Esophagus squamous epithelium (tissue), 4 donors: Measurements from ENCODE around the gene N4BP2L2.

Experiments used
- POLR2A ChIP-seq, 4 donors: fragments of 450-650 bp; IDR thresholded peaks; one replicate each; pipeline ENCODE4 v1.6.1; 2017; ENCODE audit warnings: antibody characterized with exemption in 4 of 4, mild to moderate bottlenecking in 4 of 4, moderate library complexity in 3 of 4
- TF ChIP-seq, protein P1 (sequence below), 6 experiments: fragments of 450-650 bp in 4 of 6; fragments of 200-600 bp in 2 of 6; sonication (generic) in 2 of 6; IDR thresholded peaks; one replicate each; pipeline ENCODE4 v1.5.1; 2016 to 2019; ENCODE audit warnings: antibody characterized with exemption in 6 of 6, mild to moderate bottlenecking in 4 of 6, moderate library complexity in 4 of 6

DNA sequence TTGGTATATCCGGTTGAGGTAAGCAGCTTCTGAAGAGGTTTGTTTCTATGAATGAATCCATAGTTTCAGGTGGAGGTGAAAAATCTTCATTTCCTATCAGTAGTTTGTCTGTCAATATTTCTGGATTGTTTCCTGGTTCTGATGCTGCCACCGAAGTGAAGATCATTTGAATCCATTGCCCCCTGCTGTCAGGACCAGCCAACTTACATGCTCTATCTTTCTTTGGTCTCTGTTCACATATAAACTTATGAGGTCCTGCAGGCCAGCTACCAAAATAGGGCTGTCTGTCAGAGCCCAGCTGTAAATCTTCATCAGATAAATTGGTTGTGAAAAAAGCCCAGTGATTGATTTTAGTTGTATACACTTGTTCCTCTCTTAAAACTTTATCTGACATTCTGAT, 95.5 kb downstream of the N4BP2L2 start:
- TF ChIP-seq POLR2A (IDR thresholded peaks at IDR 0.05), result no peak
- TF ChIP-seq, protein P1, sequence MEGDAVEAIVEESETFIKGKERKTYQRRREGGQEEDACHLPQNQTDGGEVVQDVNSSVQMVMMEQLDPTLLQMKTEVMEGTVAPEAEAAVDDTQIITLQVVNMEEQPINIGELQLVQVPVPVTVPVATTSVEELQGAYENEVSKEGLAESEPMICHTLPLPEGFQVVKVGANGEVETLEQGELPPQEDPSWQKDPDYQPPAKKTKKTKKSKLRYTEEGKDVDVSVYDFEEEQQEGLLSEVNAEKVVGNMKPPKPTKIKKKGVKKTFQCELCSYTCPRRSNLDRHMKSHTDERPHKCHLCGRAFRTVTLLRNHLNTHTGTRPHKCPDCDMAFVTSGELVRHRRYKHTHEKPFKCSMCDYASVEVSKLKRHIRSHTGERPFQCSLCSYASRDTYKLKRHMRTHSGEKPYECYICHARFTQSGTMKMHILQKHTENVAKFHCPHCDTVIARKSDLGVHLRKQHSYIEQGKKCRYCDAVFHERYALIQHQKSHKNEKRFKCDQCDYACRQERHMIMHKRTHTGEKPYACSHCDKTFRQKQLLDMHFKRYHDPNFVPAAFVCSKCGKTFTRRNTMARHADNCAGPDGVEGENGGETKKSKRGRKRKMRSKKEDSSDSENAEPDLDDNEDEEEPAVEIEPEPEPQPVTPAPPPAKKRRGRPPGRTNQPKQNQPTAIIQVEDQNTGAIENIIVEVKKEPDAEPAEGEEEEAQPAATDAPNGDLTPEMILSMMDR (IDR thresholded peaks at IDR 0.05), result peak in 3 of 6 experiments; percentile 18 to 31 (median 27)
